Activated CD4-positive, alpha-beta T cell treated with anti-CD3 and anti-CD28 coated beads, Interleukin-2, Interleukin-6, amounts not matched to agents 100 ng/mL and 50 ng/mL, durations not matched to agents 16 hours and 8 hours (primary cell): ENCODE data around the gene TCF3.

ENCODE experiments used
- DNase-seq: peaks from one replicate; pipeline ENCODE4 v3.0.0-alpha.2; 2020

The TCF3 gene

DNA sequence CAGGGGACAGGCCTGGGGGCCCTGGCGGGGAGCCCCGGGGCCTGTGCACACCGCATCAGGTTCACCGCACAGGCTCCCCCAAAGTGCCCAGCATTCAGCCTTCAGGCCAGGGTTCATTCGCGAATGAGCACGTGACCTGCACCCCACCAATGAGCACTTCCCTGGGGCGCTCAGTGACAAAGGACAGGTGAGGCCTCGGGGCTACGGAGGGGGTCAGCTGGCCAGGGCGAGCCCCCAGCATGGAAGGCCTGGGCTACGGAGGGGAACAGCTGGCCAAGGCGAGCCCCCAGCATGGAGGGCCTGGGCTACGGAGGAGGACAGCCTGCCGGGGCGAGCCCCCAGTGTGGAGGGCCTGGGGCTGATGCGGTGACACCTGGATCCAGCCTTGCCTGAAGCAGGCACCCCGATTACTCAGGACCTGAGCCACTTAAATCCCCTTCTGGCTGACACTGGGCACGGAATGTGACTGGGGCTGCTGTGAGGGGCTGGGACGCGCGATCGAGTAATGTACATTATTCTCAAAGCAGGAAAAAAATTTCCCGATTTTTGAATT, 23.1 kb downstream of the TCF3 start:
- no peak for DNase-seq

DNA sequence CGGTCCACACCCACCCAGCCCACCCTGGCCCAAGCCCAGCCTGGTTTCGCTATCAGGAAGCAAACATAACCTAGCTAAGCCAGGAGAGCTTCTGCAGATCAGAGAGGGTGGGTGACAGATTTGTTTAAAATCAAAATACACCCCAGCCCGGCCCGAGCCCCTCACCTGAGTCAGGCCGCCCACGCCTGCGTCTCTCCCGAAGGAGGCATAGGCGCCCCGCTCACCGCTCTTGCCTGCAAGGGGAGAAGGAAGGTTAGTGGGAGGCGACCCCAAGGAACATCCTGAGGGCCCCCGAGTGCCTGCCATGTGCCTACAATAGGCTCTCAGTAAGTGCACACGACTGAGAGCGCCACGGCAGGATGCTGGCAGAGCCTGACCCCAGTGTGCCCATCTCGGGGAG, 25.2 kb downstream of the TCF3 start:
- no peak for DNase-seq

DNA sequence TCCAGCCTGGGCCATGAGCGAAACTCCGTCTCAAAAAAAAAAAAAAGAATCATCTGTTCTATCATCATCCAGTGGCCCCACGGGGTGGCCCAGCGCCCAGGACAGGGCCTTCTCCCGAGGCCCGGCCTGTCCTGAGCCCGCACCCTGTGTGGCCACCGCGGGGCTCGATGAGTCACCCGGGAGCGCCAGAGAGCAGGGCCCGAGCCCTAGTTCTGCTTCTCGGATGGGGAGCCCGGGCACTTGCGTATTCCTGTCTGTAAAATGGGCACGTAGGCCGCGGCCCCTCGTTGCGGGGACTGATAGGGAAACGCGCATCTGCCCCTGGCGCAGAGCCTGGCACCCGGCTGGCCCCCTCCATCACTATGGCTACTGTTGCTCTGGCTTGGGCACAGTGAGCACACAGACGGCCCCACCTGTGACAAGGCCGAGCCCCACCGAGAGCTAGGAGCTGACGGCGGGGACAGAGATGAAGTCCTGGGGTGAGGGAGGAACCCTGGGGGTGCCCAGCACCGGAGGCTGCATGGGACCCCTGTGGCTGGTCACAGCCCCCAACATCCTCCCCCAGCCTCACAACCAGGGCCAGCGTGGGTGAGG, 25.9 kb downstream of the TCF3 start:
- no peak for DNase-seq

DNA sequence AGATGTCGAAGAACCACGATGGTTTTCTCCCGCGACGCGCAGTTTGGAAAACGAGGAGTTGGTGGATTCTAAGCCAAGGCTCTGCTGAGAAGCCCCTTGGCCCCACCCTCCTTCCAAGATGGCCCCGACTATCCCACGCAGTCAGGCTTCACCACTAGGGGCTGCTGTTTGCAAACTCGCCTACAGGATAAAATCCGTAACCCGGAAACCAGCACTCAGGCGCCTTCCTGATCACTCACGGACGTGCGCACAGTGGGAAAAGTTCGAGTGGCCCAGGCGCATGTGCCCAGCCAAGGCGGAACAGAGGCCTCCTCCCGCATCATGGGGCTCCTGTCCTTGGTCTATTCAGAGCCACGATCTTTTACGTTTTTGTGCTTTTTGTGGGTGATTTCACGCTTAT, 28.0 kb downstream of the TCF3 start:
- peak; percentile 49 for DNase-seq

DNA sequence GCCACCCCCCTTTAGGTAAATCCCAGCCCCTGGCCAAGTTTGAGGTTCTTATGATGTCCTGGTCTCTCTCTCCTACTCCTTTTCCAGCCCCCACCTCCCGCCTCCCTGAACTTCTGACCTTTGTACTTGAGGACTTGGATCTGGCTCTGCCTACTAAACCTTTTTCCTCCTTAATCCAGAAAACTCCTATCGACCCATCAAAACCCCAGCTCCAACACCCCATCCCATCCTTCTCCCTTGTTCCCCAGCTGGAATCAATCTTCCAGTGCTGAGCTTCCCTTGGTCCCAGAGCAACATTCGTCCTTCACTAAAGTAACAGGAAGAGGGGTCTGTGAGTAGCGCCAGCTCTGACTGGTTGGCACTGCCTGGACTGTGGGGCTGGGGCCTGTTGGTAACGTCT, 29.9 kb downstream of the TCF3 start:
- no peak for DNase-seq

DNA sequence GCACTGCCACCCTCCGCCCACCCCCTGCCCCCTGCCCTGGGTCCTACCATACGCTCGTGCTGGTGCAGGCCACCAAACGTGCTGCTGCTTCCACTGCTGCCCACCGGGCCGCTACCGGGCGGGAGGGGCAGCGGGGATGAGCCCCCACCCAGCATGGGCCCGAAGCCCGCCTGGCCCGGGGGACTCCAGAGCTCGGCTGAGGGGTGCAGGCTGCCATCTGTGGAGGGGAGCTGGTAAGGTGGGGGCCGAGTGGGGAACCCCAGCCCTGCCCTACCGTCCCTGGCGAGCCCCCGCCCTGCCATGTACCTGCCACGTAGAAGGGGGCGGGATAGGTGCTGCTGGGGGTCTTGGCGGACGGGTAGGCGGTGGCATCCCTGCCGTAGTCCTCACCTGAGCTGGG, 30.4 kb downstream of the TCF3 start:
- DNase-seq: no peak

DNA sequence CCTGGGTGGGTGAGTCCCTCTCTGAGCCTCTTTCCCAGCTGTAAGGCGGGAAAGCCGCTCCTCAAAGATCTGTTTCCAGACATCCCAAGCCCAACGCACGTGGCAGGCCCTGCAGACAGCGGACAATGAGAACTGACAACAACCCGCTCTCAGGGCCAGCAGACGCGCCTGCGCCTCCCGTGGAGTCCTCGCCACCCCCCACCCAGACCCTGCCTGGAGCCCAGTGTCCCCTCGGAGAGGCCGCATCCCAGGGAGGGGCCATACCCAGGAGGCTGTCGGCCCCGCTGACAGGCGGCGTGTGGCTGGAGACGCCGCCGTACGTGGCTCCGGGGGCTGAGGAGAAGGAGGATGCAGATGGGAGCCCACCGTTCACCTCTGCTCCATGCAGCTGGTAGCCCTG, 30.8 kb downstream of the TCF3 start:
- DNase-seq: no peak

DNA sequence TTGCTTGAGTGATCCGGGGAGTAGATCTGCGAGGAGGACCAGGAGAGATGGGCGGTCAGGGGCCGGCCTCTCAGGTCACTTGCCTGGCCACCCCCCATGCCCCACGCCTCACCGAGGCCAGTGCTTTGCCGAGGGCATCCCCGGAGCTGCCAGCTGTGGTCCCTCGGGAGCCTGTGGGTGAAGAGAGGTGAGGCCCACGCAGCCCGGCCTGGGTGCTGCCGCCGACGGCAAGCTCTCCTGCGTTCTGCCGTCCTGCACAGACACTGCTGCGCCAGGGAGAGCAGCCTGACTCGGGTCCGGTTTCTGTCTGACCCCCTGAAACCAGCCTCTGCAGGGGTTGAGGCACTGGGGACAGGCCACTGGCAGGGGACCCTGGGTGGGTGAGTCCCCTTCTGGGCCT, 31.4 kb downstream of the TCF3 start:
- no peak for DNase-seq

DNA sequence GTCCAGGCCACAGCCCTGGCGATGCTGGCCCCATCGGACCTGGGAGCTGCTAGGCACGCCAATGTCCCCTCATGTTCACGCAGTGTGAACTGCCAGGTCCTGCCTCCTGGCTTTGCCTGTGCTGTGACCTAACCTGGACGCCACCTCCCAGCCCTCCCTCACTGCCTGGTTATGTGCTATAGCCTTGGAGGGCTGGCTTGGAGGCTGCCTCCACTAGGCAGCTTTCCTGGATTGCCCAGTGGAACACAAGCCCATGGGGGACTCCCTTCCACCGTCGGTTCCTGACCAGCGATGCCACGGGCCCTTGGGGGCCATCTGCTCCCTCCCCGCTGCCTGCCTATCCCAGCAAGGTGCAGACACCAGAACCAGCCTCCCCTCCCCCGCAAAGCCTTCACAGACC, 31.9 kb downstream of the TCF3 start:
- DNase-seq: no peak

DNA sequence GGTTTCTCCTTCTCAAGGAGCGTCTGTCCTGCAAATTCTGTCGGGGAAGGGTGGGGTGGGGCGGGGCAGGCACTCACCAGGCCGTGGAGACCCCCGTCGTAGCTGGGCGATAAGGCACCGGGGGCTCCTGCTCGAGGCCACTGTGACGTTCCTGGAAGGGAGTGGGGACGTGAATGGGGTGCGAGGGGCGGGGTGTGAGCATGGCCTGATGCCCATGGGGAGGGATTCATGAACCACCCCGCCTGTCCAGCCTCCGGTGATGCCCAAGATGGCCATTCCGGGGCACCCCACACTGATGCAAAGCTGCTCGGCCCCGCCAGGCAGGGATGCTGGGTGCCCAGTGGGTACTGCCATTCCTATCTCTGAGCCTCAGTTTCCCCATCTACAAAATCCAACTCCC, 32.7 kb downstream of the TCF3 start:
- DNase-seq: no peak

DNA sequence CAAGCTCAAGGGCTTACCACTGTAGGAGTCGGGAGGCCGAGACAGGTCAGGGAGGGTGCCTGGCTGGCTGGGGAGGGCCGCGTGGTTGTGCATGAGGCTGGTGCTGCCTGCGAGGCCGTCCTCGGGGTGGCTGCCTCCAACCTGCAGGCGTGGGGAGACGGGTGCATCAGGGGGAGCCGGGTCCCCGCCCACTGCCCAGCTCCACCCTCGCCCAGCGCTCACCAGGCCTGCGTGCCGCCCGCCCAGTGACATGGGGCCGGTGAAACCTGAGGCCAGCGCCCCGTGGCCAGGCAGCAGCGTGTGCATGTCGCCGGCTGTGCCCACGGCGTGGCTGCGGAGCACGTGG, 33.3 kb downstream of the TCF3 start:
- DNase-seq: no peak

DNA sequence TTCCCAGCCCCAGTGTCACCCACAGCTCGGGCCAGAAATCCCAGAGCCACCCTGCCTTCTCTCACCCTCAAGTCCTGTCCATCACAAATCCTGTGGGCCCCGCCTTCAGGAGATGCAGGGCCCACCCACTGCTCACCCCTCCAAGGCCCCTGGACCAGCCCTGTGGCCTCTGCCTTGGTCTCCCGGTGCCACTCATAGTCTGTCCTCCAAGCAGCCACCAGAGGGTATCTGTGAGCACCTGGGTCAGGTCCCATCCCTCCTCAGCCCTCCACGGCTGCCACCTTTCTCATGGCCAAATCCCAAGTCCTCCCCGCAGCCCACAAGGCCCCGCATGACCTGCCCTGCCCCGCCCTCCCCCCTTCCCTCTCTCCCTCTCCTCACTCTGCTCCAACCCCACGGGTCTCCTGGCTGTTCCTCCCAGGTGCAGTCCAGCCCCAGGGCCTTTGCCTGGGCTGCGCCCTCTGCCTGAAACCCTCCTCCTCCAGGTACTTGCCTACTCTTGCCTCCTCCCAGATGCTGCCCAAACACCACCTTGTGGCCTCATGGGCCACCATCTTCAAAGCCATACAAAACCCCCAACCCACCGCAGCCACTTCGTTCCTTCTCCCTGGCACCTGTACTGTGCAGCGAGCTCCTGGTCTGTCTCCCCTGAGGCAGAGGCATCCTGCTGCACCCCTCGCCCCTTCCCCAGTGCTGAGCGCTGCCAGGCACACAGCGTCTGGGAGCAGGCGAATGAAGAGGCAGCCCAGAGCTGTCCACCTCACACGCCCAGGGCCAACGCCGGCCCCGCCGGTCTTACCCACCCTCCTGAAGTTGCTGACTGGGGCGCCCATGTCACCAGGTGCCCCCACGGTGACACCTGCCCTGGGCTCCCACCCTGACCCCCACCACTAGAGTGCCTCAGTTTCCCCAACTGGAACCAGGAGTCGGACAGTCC, 34.0 kb downstream of the TCF3 start:
- peak; percentile 36 for DNase-seq

DNA sequence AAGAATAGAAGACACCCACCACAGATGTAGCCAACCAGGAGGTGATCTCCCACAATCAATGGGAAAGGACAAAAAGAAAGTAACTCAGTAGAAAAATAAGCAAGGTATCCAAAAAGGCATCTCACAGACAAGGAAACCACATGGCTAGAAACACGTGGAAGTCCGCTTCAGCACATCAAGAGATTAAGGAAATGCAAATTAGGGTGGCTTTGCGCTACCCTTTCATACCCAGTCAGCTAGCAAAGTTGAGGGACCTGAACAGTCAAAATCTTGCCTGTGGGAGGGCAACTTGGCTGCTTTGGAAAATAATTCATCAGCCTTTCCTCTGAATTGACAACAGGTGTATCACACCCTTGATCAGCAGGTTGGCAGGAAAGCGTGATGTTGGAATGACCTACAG, 35.5 kb downstream of the TCF3 start:
- no peak for DNase-seq

DNA sequence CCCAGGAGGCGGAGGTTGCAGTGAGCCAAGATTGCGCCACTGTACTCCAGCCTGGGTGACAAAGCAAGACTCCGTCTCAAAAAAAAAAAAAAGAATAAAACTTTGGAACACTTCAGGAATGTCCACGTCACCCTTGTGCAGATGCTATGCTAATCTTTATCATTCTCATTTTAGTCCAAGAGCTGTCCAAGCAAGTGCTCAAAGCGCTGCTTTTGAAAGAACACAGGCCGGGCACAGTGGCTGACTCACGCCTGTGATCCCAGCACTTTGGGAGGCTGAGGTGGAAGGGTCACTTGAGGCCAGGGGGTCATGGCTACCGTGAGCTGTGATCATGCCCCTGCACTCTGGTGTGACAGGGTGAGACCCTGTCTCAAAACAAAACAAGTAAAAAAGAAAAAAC, 36.0 kb downstream of the TCF3 start:
- DNase-seq: no peak

DNA sequence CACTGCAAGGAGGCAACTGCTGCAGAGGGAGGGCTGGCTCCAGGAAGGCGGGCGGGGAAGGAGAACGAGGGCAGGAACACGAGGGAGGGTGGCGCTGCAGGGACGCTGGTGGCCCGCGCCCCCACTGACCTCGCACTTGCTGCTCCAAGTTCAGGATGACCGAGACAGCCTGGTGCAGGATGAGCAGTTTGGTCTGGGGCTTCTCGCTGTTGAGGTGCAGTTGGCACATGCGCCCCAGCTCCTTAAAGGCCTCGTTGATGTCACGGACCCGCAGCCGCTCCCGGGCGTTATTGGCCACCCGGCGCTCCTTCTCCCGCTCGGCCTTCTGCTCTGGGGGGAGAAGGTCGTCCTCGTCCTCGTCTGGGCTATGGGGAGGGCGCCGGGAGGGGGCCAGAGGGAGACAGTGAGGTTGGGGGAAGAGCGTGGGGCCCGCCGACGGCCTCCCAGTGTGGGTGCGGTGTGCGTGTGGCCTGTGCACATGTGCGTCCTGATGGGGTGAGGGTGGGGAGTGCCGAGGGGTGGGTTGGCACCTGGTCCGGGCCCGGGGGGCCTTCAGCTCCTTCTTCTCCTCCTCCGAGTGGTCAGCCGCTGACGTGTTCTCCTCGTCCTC, 37.2 kb downstream of the TCF3 start:
- DNase-seq: no peak

DNA sequence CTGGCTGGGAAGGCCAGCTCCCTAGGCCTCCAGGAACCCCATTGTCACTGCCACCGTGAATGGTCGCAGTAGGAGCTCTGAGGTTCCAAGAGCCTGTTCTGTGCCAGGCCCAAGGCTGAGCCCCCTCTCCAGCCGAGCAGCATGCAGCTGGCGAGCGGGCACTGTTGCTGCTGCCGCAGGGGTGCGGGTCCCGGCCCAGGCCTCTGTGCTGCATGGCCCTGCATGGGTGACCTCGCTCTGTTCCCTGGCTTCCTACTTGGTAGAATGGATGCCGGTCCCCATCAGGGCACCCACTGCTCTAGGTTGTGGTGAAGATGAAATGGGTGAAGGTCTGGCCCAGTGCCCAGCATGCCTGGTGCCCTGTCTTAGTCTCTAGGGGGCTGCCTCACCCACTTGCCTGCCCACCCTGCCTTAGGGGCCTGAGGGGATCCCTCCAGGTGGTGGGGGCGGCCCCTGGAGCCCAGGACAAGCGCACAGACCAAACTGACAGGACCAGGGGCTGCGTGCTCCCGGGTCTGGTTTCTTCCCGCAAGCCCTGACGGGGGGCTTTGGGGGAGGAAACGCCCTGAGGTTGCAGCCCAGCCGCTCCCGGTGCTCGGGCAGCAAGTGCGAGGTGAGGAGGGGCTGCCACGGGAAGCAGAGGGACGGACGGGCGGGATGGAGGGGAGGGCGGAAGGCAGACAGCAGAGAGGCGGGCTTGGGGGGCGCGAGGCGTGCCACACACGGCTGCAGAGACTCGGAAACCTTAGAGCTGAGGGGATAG, 38.4 kb downstream of the TCF3 start:
- DNase-seq: no peak

DNA sequence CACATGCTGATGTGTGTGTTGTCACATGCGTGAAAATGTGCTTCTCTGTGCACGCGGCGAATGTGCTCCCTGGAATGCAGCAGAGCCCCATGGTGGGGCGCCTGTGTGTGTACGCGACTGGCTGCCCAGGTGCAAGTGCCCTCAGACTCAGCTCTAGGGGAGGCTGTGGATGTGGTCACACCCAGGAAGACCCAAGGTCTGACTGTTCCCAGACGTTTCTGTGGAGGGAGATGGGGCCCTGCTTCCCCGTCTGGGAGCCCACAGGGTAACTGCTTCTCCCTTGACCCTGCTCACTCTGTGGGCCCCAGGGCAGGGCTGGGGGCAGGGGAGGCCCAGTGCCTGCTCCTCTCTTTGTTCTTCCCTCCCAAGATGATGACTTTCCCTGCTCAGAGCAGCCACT, 39.3 kb downstream of the TCF3 start:
- no peak for DNase-seq

DNA sequence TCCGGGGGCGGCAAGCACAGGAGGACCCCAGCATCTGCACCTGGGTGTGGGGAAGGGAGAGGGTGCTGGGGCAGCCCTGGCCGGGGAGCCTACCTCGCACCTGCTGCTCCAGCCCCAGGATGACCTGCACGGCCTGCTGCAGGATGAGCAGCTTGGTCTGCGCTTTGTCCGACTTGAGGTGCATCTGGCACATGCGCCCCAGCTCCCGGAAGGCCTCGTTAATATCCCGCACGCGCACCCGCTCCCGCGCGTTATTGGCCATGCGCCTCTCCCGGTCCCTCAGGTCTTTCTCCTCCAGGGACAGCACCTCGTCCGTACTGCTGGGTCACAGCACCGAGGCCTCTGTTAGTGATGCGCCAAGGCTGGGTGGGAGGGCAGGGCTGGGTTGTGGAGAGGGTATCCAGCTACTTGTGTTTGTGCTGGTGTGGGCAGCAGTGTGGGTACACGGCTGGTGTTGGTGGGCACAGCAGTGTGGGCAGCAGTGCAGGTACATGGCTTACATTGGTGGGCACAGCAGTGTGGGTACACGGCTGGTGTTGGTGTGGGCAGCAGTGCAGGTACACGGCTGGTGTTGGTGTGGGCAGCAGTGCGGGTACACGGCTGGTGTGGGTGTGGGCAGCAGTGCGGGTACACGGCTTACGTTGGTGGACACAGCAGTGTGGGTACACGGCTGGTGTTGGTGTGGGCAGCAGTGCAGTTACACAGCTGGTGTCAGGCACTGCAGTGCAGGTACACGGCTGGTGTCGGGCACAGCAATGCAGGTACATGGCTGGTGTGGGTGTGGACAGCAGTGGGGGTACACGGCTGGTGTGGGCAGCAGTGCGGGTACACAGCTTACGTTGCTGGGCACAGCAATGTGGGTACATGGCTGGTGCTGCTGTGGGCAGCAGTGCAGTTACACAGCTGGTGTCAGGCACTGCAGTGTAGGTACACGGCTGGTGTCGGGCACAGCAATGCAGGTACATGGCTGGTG, 40.0 kb downstream of the TCF3 start:
- no peak for DNase-seq

DNA sequence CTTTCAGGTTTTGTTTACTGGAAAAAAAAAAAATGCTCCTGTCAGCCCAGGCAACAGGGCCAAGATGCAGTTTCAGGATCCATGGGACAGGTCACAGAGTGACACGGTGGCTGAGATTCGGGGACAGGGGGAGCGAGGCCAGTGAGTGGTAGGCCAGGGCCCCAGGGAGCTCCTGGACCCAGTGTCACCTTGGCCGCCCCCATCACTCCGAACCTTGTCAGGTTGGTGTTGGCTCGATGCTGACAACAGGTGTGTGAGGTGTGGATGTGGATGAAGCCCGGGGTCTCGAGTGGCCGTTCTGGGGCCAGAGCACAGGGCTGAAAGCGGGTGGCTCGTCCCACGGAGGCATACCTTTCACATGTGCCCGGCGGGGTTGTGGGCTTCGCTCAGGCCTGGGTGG, 41.1 kb downstream of the TCF3 start:
- DNase-seq: no peak

DNA sequence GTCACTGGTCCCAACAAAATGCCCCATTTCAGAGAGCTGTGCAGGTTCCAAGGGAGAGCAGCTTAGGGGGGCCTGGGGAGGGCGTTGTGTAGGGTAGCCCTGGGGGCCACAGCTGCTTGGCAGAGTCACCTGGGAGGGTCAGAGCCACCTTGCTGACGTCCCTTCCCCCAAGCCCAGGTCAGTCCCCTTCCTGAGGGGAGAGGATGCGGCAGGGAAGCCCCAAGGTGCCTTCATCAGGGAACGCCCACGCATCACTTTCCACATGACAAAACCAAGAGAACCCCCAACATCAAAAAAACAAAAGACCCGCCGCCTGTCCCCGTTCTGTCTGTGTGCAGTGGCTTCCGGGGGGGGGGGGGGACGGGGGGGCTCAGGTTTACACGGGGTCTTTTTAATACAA, 41.8 kb downstream of the TCF3 start:
- no peak for DNase-seq

DNA sequence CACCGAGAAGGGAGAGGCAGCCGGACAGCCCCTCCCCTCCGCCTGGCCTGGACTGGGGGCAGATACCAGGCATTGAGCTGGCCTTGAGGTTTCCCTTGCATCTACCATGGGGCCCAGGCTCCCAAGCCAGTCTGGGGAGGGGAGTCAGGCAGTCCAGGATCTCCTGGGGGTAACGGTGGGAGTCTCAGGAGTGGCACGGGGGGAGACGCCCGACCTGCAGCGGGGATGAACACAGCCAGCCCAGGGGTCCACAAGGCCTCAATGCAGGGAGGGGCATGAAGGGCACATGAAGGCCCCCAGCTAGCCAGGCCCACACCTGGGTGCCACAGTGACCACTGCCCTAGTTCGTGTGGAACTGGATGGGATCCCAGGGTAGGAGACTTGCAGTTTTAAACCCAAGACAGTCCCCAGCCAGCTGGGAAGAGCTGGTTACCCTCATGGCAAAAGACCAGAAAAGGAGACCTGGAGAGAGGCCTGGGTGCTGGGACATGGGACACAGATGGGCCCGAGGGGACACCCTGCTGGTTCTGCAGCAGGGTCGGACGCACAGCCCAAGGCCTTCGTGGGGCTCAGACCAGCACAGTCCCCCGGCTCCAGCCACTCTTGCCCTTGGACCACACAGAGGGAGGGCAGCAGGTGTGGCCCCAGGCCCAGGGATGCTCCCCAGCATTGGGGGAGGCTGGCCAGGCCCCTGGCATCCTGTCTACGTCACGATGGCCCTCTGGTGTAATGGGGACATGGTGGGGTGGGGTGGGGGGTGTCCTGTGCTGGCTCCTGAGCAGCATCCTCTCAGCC, 42.5 kb downstream of the TCF3 start:
- DNase-seq: no peak
